Measurements from ENCODE around the gene DDX10.

Gene DDX10

DNA sequence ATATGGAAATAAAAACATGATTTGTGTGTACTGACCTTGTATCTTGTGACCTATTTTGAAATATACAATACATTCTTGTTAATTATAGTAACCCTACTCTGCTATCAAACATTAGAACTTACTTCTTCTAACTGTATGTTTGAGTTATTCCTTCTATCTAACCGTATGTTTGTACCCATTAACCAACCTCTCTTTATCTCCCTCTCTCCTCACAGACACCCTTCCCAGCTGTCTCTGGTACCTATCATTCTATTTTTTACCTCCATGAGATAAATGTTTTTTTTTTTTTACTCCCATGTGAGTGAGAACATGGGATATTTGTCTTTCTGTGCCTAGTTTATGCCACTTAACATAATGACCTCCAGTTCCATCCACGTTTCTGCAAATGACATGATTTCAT lies 128.7 kb downstream of the DDX10 start:
- Histone ChIP-seq H3K4me3 (ENCODE audit: low read depth, low read length) (no peak overlapping the region), H3K36me3 (ENCODE audit: control insufficient read depth, insufficient read depth, low read length) (no peaks in the 10 kb centered on the region), H3K9me3 (ENCODE audit: control insufficient read depth, insufficient read depth, low read length) (no peaks in the 10 kb centered on the region), H3K27ac (ENCODE audit: low read depth, low read length) (no peak overlapping the region), H3K9ac (ENCODE audit: low read depth, low read length) (no peak overlapping the region), H3K4me1 (ENCODE audit: control insufficient read depth, insufficient read depth, low read length) (peaks cover 36% of the 10 kb centered on the region), H3K27me3 (ENCODE audit: control insufficient read depth, insufficient read depth, low read length) (no peaks in the 10 kb centered on the region)

DNA sequence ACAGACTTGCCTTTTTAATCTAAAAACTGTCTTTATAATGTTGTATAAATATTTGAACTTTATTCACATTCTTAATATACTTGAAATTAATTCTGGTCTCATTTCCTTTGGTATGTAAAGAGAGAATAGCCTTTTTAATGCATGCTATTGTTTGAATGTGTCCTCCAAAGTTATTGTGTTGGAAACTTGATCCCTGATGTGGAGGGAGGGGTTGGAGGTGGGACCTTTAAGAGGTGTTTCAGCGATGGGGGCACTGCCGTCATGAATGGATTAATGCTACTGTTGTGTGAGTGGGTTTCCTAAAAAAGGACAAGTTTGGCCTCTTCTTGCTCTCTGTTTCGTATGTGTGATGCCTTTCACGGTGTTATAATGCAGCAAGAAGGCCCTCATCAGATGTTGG lies 131.7 kb downstream of the DDX10 start:
- H3K36me3 ChIP-seq (ENCODE audit: control insufficient read depth, insufficient read depth, low read length): no peaks in the 10 kb centered on the region
- H3K4me1 ChIP-seq (ENCODE audit: control insufficient read depth, insufficient read depth, low read length): peaks cover 16% of the 10 kb centered on the region
- no peaks in the 10 kb centered on the region for H3K27me3 ChIP-seq (ENCODE audit: control insufficient read depth, insufficient read depth, low read length)
- no peak overlapping the region for H3K9ac ChIP-seq (ENCODE audit: low read depth, low read length)
- H3K4me3 ChIP-seq (ENCODE audit: low read depth, low read length): no peak overlapping the region
- no peaks in the 10 kb centered on the region for H3K9me3 ChIP-seq (ENCODE audit: control insufficient read depth, insufficient read depth, low read length)
- H3K27ac ChIP-seq (ENCODE audit: low read depth, low read length): no peak overlapping the region

DNA sequence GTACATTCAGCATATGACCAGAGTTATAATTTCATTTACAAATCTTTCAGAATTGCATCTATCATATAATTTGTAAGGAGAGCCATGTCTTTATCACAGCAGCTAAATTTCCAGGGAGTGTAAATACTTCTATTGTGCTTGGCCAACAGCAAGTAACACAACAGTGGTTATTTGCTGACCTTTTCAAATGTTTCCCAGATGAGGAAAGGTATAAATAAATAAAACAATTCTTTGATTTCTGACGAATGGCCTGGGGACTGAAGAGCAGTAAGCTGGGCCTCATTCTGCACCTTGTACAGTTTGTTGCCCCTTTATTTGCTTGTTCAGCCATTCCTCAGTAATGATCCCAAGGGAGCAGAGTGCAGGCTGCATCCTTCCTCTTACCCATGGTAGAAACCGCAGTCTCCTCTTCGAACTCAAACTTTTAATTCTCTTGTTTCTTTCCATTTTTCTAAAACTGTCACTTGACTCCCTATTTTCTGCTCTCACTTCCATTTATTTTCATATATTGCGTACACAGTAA lies 132.8 kb downstream of the DDX10 start:
- Histone ChIP-seq H3K9ac (ENCODE audit: low read depth, low read length) (no peak overlapping the region), H3K36me3 (ENCODE audit: control insufficient read depth, insufficient read depth, low read length) (no peaks in the 10 kb centered on the region), H3K4me1 (ENCODE audit: control insufficient read depth, insufficient read depth, low read length) (peaks cover 10% of the 10 kb centered on the region), H3K9me3 (ENCODE audit: control insufficient read depth, insufficient read depth, low read length) (no peaks in the 10 kb centered on the region), H3K27me3 (ENCODE audit: control insufficient read depth, insufficient read depth, low read length) (no peaks in the 10 kb centered on the region), H3K4me3 (ENCODE audit: low read depth, low read length) (no peak overlapping the region), H3K27ac (ENCODE audit: low read depth, low read length) (no peak overlapping the region)

DNA sequence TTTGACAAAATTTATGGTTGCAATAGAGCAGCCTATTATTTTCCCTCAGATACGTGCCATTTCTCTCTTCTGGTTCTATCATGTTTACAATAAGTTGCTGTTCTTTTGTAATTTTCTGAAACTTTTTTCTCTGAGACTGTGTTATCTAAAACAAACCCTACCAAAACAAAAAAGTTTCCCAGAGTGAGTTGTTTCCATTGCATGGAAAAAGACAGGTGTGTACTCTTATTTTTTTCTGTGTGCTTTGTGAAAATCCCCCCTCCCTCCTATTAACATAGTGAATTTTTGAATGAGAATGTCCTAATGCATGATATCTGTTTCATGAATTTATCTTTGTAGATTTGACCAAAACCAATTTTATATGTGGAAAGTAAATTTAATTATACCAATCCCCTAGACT lies 137.6 kb downstream of the DDX10 start:
- H3K9me3 ChIP-seq (ENCODE audit: control insufficient read depth, insufficient read depth, low read length): no peaks in the 10 kb centered on the region
- H3K4me3 ChIP-seq (ENCODE audit: low read depth, low read length): no peak overlapping the region
- no peaks in the 10 kb centered on the region for H3K36me3 ChIP-seq (ENCODE audit: control insufficient read depth, insufficient read depth, low read length)
- no peaks in the 10 kb centered on the region; the same call in 1 of the 2 replicates for H3K4me1 ChIP-seq (ENCODE audit: control insufficient read depth, insufficient read depth, low read length)
- no peak overlapping the region for H3K27ac ChIP-seq (ENCODE audit: low read depth, low read length)
- no peaks in the 10 kb centered on the region for H3K27me3 ChIP-seq (ENCODE audit: control insufficient read depth, insufficient read depth, low read length)
- no peak overlapping the region for H3K9ac ChIP-seq (ENCODE audit: low read depth, low read length)

DNA sequence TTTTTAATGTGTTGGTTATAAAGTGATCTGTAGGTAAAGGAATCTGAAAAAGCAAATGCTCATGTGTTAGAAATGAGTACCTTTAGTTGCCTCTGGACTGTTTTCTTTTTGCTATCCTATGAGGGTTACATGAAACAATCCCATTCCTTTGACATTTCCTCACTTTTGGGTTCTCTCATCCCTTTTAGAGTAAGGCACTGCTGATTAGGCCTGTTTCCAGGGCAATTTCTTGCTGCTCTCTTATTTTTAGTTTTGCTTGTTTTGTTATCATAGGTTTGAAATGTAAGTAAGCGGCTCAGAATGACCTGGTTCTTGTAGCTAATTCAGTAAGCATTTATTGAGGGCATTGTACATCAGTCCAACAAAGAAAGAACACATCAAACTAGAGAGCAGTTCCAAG lies 138.9 kb downstream of the DDX10 start:
- no peaks in the 10 kb centered on the region for H3K9me3 ChIP-seq (ENCODE audit: control insufficient read depth, insufficient read depth, low read length)
- H3K27ac ChIP-seq (ENCODE audit: low read depth, low read length): no peak overlapping the region
- no peak overlapping the region for H3K4me3 ChIP-seq (ENCODE audit: low read depth, low read length)
- H3K9ac ChIP-seq (ENCODE audit: low read depth, low read length): no peak overlapping the region
- no peaks in the 10 kb centered on the region for H3K27me3 ChIP-seq (ENCODE audit: control insufficient read depth, insufficient read depth, low read length)
- H3K4me1 ChIP-seq (ENCODE audit: control insufficient read depth, insufficient read depth, low read length): no peaks in the 10 kb centered on the region
- H3K36me3 ChIP-seq (ENCODE audit: control insufficient read depth, insufficient read depth, low read length): no peaks in the 10 kb centered on the region

DNA sequence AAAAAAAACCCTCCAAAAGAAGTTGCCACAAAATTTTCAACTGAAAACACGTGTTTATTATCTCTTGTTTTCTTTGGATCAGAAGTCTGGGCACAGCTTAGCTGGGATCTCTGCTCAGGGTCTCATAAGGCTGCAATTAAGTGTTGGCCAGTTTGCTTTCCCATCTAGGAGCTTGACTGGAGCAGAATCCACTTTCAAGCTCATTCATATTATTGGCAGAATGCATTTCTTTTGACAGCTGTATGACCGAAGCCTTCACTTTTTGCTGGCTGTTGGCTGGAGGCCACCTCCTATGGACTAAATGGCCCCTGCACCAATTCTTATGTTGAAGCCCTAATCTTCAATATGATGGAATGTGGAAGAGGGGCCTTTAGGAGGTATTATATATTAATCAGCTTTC lies 139.6 kb downstream of the DDX10 start:
- Histone ChIP-seq H3K9me3 (ENCODE audit: control insufficient read depth, insufficient read depth, low read length) (no peaks in the 10 kb centered on the region), H3K4me1 (ENCODE audit: control insufficient read depth, insufficient read depth, low read length) (no peaks in the 10 kb centered on the region), H3K27me3 (ENCODE audit: control insufficient read depth, insufficient read depth, low read length) (no peaks in the 10 kb centered on the region), H3K36me3 (ENCODE audit: control insufficient read depth, insufficient read depth, low read length) (no peaks in the 10 kb centered on the region), H3K9ac (ENCODE audit: low read depth, low read length) (no peak overlapping the region), H3K27ac (ENCODE audit: low read depth, low read length) (no peak overlapping the region), H3K4me3 (ENCODE audit: low read depth, low read length) (no peak overlapping the region)

DNA sequence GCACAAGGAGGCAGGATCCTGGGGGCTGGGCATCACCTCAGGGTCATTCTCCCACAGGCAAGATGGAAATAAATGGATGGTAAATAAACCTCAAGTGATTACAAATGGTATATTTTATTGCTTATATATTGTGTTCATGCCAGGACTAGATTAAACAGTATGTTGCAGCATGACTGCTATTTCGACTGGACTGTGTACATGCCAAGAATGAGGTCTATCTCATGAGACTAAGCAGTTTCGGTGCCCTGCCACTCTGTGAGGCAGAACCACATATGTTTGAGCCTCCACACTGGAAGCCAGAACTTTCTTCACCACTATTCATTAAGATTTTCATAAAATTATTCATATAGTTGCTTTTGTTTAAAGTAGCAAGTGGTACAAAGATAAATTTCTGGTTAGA lies 140.2 kb downstream of the DDX10 start:
- Histone ChIP-seq H3K4me3 (ENCODE audit: low read depth, low read length) (no peak overlapping the region), H3K4me1 (ENCODE audit: control insufficient read depth, insufficient read depth, low read length) (no peaks in the 10 kb centered on the region), H3K27ac (ENCODE audit: low read depth, low read length) (no peak overlapping the region), H3K36me3 (ENCODE audit: control insufficient read depth, insufficient read depth, low read length) (no peaks in the 10 kb centered on the region), H3K9ac (ENCODE audit: low read depth, low read length) (no peak overlapping the region), H3K9me3 (ENCODE audit: control insufficient read depth, insufficient read depth, low read length) (no peaks in the 10 kb centered on the region), H3K27me3 (ENCODE audit: control insufficient read depth, insufficient read depth, low read length) (no peaks in the 10 kb centered on the region)

DNA sequence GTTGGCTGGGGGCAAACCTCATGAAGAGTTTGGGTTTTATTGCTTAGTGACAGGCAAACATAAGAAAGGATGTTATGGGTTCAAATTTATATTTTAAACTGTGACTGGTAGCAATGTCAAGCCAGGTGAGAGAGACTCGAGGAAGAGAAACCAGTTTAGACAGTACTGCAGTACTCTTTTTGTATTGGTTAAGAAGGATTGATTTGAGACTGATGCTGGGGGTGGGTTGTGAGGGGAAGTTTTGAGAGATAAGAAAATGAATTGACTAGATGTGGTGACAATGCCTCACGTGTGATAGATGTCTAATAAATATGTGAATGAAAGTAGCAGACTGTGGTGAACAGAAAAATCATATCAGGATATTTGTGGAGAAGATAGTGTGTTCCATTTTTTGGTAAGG lies 142.4 kb downstream of the DDX10 start:
- Histone ChIP-seq H3K27ac (ENCODE audit: low read depth, low read length) (no peak overlapping the region), H3K36me3 (ENCODE audit: control insufficient read depth, insufficient read depth, low read length) (no peaks in the 10 kb centered on the region), H3K9me3 (ENCODE audit: control insufficient read depth, insufficient read depth, low read length) (no peaks in the 10 kb centered on the region), H3K27me3 (ENCODE audit: control insufficient read depth, insufficient read depth, low read length) (no peaks in the 10 kb centered on the region), H3K9ac (ENCODE audit: low read depth, low read length) (no peak overlapping the region), H3K4me1 (ENCODE audit: control insufficient read depth, insufficient read depth, low read length) (no peaks in the 10 kb centered on the region), H3K4me3 (ENCODE audit: low read depth, low read length) (no peak overlapping the region)

DNA sequence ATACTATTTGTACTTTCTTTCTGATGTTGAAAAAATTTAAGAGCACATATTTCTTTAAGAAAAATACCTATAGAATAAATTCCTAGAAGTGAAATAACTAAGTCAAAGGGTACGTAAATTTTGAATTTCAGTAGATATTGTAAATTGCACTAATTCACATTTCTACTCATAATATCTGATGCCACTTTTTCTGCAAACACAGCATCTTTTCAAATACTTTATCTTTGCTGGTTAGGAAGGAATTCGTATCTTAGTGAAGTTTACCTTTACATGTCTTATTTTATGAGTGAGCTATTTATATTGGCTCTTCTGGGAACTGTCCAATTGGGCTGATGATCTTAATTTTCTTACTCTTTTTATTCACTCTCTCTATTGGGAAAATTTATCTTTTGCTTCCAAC lies 148.2 kb downstream of the DDX10 start:
- H3K27me3 ChIP-seq (ENCODE audit: control insufficient read depth, insufficient read depth, low read length): no peaks in the 10 kb centered on the region
- no peaks in the 10 kb centered on the region for H3K36me3 ChIP-seq (ENCODE audit: control insufficient read depth, insufficient read depth, low read length)
- no peak overlapping the region for H3K4me3 ChIP-seq (ENCODE audit: low read depth, low read length)
- H3K9ac ChIP-seq (ENCODE audit: low read depth, low read length): no peak overlapping the region
- no peak overlapping the region for H3K27ac ChIP-seq (ENCODE audit: low read depth, low read length)
- H3K9me3 ChIP-seq (ENCODE audit: control insufficient read depth, insufficient read depth, low read length): no peaks in the 10 kb centered on the region
- peaks cover 10% of the 10 kb centered on the region; the same call in 1 of the 2 replicates for H3K4me1 ChIP-seq (ENCODE audit: control insufficient read depth, insufficient read depth, low read length)

DNA sequence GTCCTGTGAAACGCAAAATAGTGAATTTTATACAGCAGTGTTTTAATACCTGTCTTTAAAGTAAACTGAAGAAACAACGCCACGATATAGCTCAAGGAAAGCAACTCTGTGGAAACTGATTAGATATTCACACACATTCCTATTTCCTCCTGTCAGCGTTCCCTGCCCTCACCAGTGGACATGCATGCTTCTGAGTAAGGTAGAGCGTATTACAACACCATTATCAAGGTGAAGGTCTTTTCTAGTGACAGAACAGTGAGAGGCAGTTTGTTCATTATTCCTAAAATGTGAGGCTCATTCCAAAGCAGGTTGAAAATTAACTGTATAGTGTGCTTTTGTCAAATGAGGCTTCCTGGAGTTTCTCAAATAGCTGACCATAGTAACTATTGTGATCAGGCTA lies 153.1 kb downstream of the DDX10 start:
- H3K9me3 ChIP-seq (ENCODE audit: control insufficient read depth, insufficient read depth, low read length): no peaks in the 10 kb centered on the region
- no peaks in the 10 kb centered on the region for H3K27me3 ChIP-seq (ENCODE audit: control insufficient read depth, insufficient read depth, low read length)
- no peaks in the 10 kb centered on the region for H3K36me3 ChIP-seq (ENCODE audit: control insufficient read depth, insufficient read depth, low read length)
- peaks cover 12% of the 10 kb centered on the region; the same call in 1 of the 2 replicates for H3K4me1 ChIP-seq (ENCODE audit: control insufficient read depth, insufficient read depth, low read length)
- H3K27ac ChIP-seq (ENCODE audit: low read depth, low read length): no peak overlapping the region
- no peak overlapping the region for H3K4me3 ChIP-seq (ENCODE audit: low read depth, low read length)
- no peak overlapping the region for H3K9ac ChIP-seq (ENCODE audit: low read depth, low read length)

DNA sequence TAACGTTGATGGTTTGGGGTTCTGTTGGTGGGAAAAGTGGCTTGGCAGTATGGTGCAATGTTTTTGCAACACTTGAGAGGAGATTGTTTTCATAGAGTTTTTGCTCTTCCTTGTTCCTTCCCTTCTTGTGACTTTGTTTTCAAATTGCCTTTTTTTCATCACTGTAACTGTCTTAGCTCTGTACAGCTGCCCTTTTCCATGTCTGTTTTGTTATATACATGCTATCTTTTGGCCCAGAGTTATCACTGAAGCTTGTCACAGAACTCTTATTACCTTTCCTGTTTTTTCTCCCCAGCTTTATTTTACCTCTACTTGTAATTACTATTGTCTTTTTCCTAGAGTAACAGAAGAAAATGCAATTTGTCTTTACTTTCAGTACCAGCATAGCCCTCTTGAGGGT lies 154.1 kb downstream of the DDX10 start:
- H3K4me1 ChIP-seq (ENCODE audit: control insufficient read depth, insufficient read depth, low read length): peaks cover 12% of the 10 kb centered on the region; the same call in 1 of the 2 replicates
- H3K9ac ChIP-seq (ENCODE audit: low read depth, low read length): no peak overlapping the region
- no peaks in the 10 kb centered on the region for H3K27me3 ChIP-seq (ENCODE audit: control insufficient read depth, insufficient read depth, low read length)
- no peaks in the 10 kb centered on the region for H3K36me3 ChIP-seq (ENCODE audit: control insufficient read depth, insufficient read depth, low read length)
- no peaks in the 10 kb centered on the region for H3K9me3 ChIP-seq (ENCODE audit: control insufficient read depth, insufficient read depth, low read length)
- H3K4me3 ChIP-seq (ENCODE audit: low read depth, low read length): no peak overlapping the region
- no peak overlapping the region for H3K27ac ChIP-seq (ENCODE audit: low read depth, low read length)

DNA sequence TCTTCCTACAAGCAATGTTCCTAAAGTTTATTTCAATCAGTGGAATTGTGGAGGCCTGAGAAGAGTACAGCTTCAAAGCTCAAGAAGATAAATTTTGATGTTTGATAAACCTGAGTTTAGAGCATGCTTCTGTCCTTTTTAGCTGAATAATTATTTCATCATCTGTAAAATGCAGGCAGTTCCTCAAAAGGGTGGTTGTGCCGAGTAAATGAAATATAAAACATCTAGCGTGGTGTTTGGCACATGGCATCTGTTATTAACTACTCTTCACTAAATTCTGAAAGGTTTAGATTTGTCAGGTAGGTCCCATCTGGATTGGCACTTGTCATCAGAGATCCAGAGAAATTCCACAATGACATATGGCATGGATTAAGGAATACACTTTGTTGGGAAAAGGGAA lies 155.1 kb downstream of the DDX10 start:
- no peak overlapping the region for H3K4me3 ChIP-seq (ENCODE audit: low read depth, low read length)
- H3K9ac ChIP-seq (ENCODE audit: low read depth, low read length): no peak overlapping the region
- H3K27ac ChIP-seq (ENCODE audit: low read depth, low read length): no peak overlapping the region
- H3K36me3 ChIP-seq (ENCODE audit: control insufficient read depth, insufficient read depth, low read length): no peaks in the 10 kb centered on the region
- no peaks in the 10 kb centered on the region for H3K27me3 ChIP-seq (ENCODE audit: control insufficient read depth, insufficient read depth, low read length)
- peaks cover 12% of the 10 kb centered on the region; the same call in 1 of the 2 replicates for H3K4me1 ChIP-seq (ENCODE audit: control insufficient read depth, insufficient read depth, low read length)
- no peaks in the 10 kb centered on the region for H3K9me3 ChIP-seq (ENCODE audit: control insufficient read depth, insufficient read depth, low read length)
